ENCODE data around the gene MRPL28. TPM values are rescaled to one million over a fixed set of nuclear protein-coding genes. Genes with fewer than 3 reads are reported as not detected.
"Not testable (repeated sequence)": the region's sequence is repeated elsewhere in the genome, so short reads cannot be mapped to it uniquely, and the experiment has no call there.

MRPL28 gene
- total RNA-seq, 1 experiment from 2014 or later = 140 TPM

GRCh38 chr16:387761-388666, 17.7 kb upstream of the MRPL28 start:
- CTCF ChIA-PET; H3K9me3 ChIP-seq (ENCODE audit: control insufficient read depth, insufficient read depth, low read depth, low read length); POLR2A ChIA-PET; H3K36me3 ChIP-seq (ENCODE audit: control insufficient read depth, insufficient read depth, low read length); in situ Hi-C loops (cut with HindIII; ENCODE audit: low pct_unique_long_range_greater_than_20kb, low sequenced_read_pairs); H3K27me3 ChIP-seq (ENCODE audit: control insufficient read depth, insufficient read depth, low read length); ATAC-seq; BruUV-seq (replicated peaks); DNase-seq (ENCODE audit: low read depth, low spot score): not testable (repeated sequence)
- Histone ChIP-seq H3K4me3 (ENCODE audit: low read depth in 2 of 2, low read length in 2 of 2) (peak overlapping the region in 1 of 2 experiments; percentile 31; a peak in 2 of 4 replicates), H3K4me1 (ENCODE audit: control insufficient read depth, insufficient read depth, low read length) (peaks cover 39% of the 10 kb centered on the region), H3K27ac (ENCODE audit: low read length) (peak overlapping the region; percentile 77)
- intact Hi-C loops (cut with micrococcal nuclease; ENCODE audit: unreplicated experiment) = loop anchor here (5.0 kb wide), 1 partner anchor 119 kb away; no protein-coding TSS in a partner anchor
- TF ChIP-seq, protein P1, sequence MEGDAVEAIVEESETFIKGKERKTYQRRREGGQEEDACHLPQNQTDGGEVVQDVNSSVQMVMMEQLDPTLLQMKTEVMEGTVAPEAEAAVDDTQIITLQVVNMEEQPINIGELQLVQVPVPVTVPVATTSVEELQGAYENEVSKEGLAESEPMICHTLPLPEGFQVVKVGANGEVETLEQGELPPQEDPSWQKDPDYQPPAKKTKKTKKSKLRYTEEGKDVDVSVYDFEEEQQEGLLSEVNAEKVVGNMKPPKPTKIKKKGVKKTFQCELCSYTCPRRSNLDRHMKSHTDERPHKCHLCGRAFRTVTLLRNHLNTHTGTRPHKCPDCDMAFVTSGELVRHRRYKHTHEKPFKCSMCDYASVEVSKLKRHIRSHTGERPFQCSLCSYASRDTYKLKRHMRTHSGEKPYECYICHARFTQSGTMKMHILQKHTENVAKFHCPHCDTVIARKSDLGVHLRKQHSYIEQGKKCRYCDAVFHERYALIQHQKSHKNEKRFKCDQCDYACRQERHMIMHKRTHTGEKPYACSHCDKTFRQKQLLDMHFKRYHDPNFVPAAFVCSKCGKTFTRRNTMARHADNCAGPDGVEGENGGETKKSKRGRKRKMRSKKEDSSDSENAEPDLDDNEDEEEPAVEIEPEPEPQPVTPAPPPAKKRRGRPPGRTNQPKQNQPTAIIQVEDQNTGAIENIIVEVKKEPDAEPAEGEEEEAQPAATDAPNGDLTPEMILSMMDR (IDR thresholded peaks at IDR 0.05) = peak; percentile 50

DNA sequence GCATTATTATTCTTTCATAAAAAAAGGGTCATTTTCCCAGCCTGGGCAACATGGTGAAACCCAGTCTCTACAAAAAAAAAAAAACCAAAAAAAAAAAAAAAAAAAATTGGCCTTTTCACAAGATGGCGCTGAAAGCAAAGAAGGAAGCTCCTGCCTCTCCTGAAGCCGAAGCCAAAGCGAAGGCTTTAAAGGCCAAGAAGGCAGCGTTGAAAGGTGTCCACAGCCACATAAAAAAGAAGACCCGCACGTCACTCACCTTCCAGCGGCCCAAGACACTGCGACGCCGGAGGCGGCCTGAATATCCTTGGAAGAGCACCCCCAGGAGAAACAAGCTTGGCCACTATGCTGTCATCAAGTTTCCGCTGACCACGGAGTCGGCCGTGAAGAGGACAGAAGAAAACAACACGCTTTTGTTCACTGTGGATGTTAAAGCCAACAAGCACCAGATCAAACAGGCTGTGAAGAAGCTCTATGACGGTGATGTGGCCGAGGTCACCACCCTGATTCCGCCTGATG, 16.4 kb upstream of the MRPL28 start:
- ATAC-seq (no peak), DNase-seq (ENCODE audit: low read depth, low spot score) (no peak)
- no peaks in the 10 kb centered on the region for H3K36me3 ChIP-seq (ENCODE audit: control insufficient read depth, insufficient read depth, low read length)
- BruUV-seq (replicated peaks) = no TSS peak
- no peaks in the 10 kb centered on the region for H3K9me3 ChIP-seq (ENCODE audit: control insufficient read depth, insufficient read depth, low read depth, low read length)
- H3K4me3 ChIP-seq (ENCODE audit: low read depth in 2 of 2, low read length in 2 of 2) = no peak overlapping the region
- no peak for TF ChIP-seq TCF7L2 (IDR thresholded peaks at IDR 0.05; ENCODE audit: low read depth, low read length)
- TF ChIP-seq POLR2AphosphoS5 (IDR thresholded peaks at IDR 0.05; ENCODE audit: low read depth, low read length) = no peak
- TF ChIP-seq REST (IDR thresholded peaks at IDR 0.05; ENCODE audit: insufficient read depth in 1 of 2, low read depth in 2 of 2, low read length in 1 of 2) = no peak
- TF ChIP-seq, protein P1 (IDR thresholded peaks at IDR 0.05) = peak; percentile 29; the same call in 1 of the 2 replicates
- no peak for TF ChIP-seq SIN3A (IDR thresholded peaks at IDR 0.05; ENCODE audit: borderline replicate concordance, insufficient read depth, low read depth, low read length)
- intact Hi-C loops (cut with micrococcal nuclease; ENCODE audit: unreplicated experiment) = loop anchor here (5.0 kb wide), 1 partner anchor 121 kb away; no protein-coding TSS in a partner anchor
- H3K27ac ChIP-seq (ENCODE audit: low read length) = peak overlapping the region; percentile 80
- in situ Hi-C loops (cut with HindIII; ENCODE audit: low pct_unique_long_range_greater_than_20kb, low sequenced_read_pairs) = no loop called here
- POLR2A ChIA-PET = interaction anchor here (0.7 to 0.9 kb wide), 3 partner anchors 30 to 213 kb away, joined by 3 to 8 read pairs (median 4); no protein-coding TSS in a partner anchor
- H3K4me1 ChIP-seq (ENCODE audit: control insufficient read depth, insufficient read depth, low read length) = peaks cover 43% of the 10 kb centered on the region
- CTCF ChIA-PET = interaction anchor here (0.6 to 0.7 kb wide), 3 partner anchors 10 to 102 kb away, joined by 9 to 13 read pairs (median 9); no protein-coding TSS in a partner anchor
- H3K27me3 ChIP-seq (ENCODE audit: control insufficient read depth, insufficient read depth, low read length) = no peaks in the 10 kb centered on the region
